Renal pelvis (tissue), 4 donors: ENCODE measurements around the gene AMDHD2. TPM values are rescaled to one million over a fixed set of nuclear protein-coding genes. Genes with fewer than 3 reads are reported as not detected.

ENCODE experiments used
- DNase-seq: peaks from one replicate; pipeline ENCODE4 v3.0.0-alpha.2; 2013
- polyA plus RNA-seq, 3 donors: library from polyadenylated mRNA; unstranded; fragments of 120-200 nt; gene quantifications; one replicate each; pipeline ENCODE4 v1.2.1, GENCODE V29; 2013; ENCODE audit not compliant: insufficient read length in 3 of 3

AMDHD2 gene
- polyA plus RNA-seq, 3 donors: 33.7 to 47.0 (median 38.5) TPM

- DNase-seq: no peak
Measured at GRCh38 chr16:2515180-2515851, 4.9 kb upstream of the AMDHD2 start.

- DNase-seq: no peak
Measured at GRCh38 chr16:2516391-2517240, 3.6 kb upstream of the AMDHD2 start.

GRCh38 chr16:2517954-2518605 lies 2.1 kb upstream of the AMDHD2 start:
- no peak for DNase-seq

GRCh38 chr16:2518823-2519710 lies 1.1 kb upstream of the AMDHD2 start:
- DNase-seq: no peak

- DNase-seq: no peak
Measured at GRCh38 chr16:2519711-2520080, 475 bp upstream of the AMDHD2 start.

GRCh38 chr16:2520784-2521531 lies 787 bp downstream of the AMDHD2 start:
- no peak for DNase-seq

- DNase-seq: no peak
Measured at GRCh38 chr16:2523801-2524231, 3.6 kb downstream of the AMDHD2 start.

- DNase-seq: no peak
Measured at GRCh38 chr16:2524339-2524938, 4.3 kb downstream of the AMDHD2 start.

GRCh38 chr16:2526135-2526534 lies 6.0 kb downstream of the AMDHD2 start:
- no peak for DNase-seq

- no peak for DNase-seq
Measured at GRCh38 chr16:2527071-2527783, 7.1 kb downstream of the AMDHD2 start.

GRCh38 chr16:2527784-2528100 lies 7.6 kb downstream of the AMDHD2 start:
- no peak for DNase-seq

GRCh38 chr16:2528161-2529060 lies 8.2 kb downstream of the AMDHD2 start:
- DNase-seq: no peak

GRCh38 chr16:2529061-2529931 lies 9.1 kb downstream of the AMDHD2 start:
- no peak for DNase-seq

GRCh38 chr16:2529961-2530628 lies 9.9 kb downstream of the AMDHD2 start:
- DNase-seq: no peak

GRCh38 chr16:2530629-2531318 lies 10.6 kb downstream of the AMDHD2 start:
- DNase-seq: no peak

- DNase-seq: no peak
Measured at GRCh38 chr16:2531371-2531695, 11.2 kb downstream of the AMDHD2 start, which contains the start of gene CEMP1. TSS of gene CEMP1 (minus strand) at chr16:2531408. CDS start at chr16:2531073, 335 bp downstream.
